WTC11 (cell line): ENCODE results near the gene STXBP6. TPM values are rescaled to one million over a fixed set of nuclear protein-coding genes. Genes with fewer than 3 reads are reported as not detected.

Experiments used
- ATAC-seq: fragments of 200-7000 bp; cut with Tn5 transposase; 2 replicates; pipeline ENCODE4 v1.10.0; 2021; ENCODE audit warnings: mild to moderate bottlenecking, moderate library complexity
- CTCF ChIA-PET: fragments of 300-600 bp; sonication (Branson Sonifier 250); formaldehyde crosslinking; loops from one replicate; lab custom pipeline; 2021; ENCODE audit warnings: antibody characterized with exemption; lab: Charles Lee
- POLR2A ChIA-PET: fragments of 350-600 bp; sonication (Branson Sonifier 250); formaldehyde crosslinking; loops from one replicate; lab custom pipeline; 2021; ENCODE audit warnings: antibody characterized with exemption; lab: Charles Lee
- DNase-seq: peaks from one replicate; pipeline ENCODE4 v3.0.0; 2021; ENCODE audit warnings: low spot score
- H3K27ac Mint-ChIP-seq: 2 replicates; pipeline ENCODE4 v1.8.0; 2021; ENCODE audit warnings: mixed read lengths
- H3K27me3 Mint-ChIP-seq: 2 replicates; pipeline ENCODE4 v1.8.0; 2021; ENCODE audit warnings: low read depth, mild to moderate bottlenecking, moderate library complexity, mixed read lengths
- H3K36me3 Mint-ChIP-seq: 2 replicates; pipeline ENCODE4 v1.8.0; 2021; ENCODE audit warnings: mixed read lengths
- H3K4me1 Mint-ChIP-seq: 2 replicates; pipeline ENCODE4 v1.8.0; 2022; ENCODE audit warnings: mixed read lengths
- H3K4me3 Mint-ChIP-seq: 2 replicates; pipeline ENCODE4 v1.8.0; 2021; ENCODE audit warnings: mild to moderate bottlenecking, moderate library complexity, mixed read lengths
- H3K9me3 Mint-ChIP-seq: 2 replicates; pipeline ENCODE4 v1.8.0; 2021; ENCODE audit warnings: mixed read lengths
- EMX1 ChIP-seq: fragments of 250-450 bp; sonication (Bioruptor Pico); IDR thresholded peaks from 2 replicates; pipeline ENCODE4 v1.8.0; 2021; ENCODE audit warnings: mild to moderate bottlenecking
- ESRRA ChIP-seq: sonication (generic); formaldehyde crosslinking; IDR thresholded peaks from 2 replicates; pipeline ENCODE4 v1.8.1; 2022; ENCODE audit warnings: mild to moderate bottlenecking, missing genetic modification reagents, borderline replicate concordance
- FOXJ3 ChIP-seq: sonication (generic); formaldehyde crosslinking; IDR thresholded peaks from 2 replicates; pipeline ENCODE4 v1.9.0; 2021; ENCODE audit warnings: missing genetic modification reagents, mild to moderate bottlenecking, borderline replicate concordance
- GTF2I ChIP-seq: fragments of 250-450 bp; sonication (Bioruptor Pico); conservative IDR thresholded peaks from 2 replicates; pipeline ENCODE4 v1.4.0; 2021; ENCODE audit warnings: mild to moderate bottlenecking
- IRF2 ChIP-seq: sonication (generic); formaldehyde crosslinking; IDR thresholded peaks from 2 replicates; pipeline ENCODE4 v1.8.0; 2022; ENCODE audit warnings: low read depth, missing genetic modification reagents, borderline replicate concordance
- MAX ChIP-seq: sonication (generic); formaldehyde crosslinking; IDR thresholded peaks from 2 replicates; pipeline ENCODE4 v1.8.0; 2022; ENCODE audit warnings: mild to moderate bottlenecking, missing genetic modification reagents
- OVOL2 ChIP-seq: fragments of 250-450 bp; sonication (Bioruptor Pico); IDR thresholded peaks from 2 replicates; pipeline ENCODE4 v1.9.0; 2021; ENCODE audit warnings: mild to moderate bottlenecking, borderline replicate concordance
- PRDM15 ChIP-seq: sonication (generic); formaldehyde crosslinking; IDR thresholded peaks from 2 replicates; pipeline ENCODE4 v1.8.0; 2022; ENCODE audit warnings: missing genetic modification reagents
- RELA ChIP-seq: sonication (generic); formaldehyde crosslinking; IDR thresholded peaks from 2 replicates; pipeline ENCODE4 v1.8.1; 2022; ENCODE audit warnings: missing genetic modification reagents, mild to moderate bottlenecking, borderline replicate concordance
- USF1 ChIP-seq: sonication (generic); formaldehyde crosslinking; IDR thresholded peaks from 2 replicates; pipeline ENCODE4 v1.8.0; 2022; ENCODE audit warnings: mild to moderate bottlenecking, missing genetic modification reagents
- ZBTB21 ChIP-seq: sonication (generic); formaldehyde crosslinking; IDR thresholded peaks from 2 replicates; pipeline ENCODE4 v1.8.1; 2023; ENCODE audit warnings: mild to moderate bottlenecking, missing genetic modification reagents, borderline replicate concordance
- ZNF263 ChIP-seq: sonication (generic); formaldehyde crosslinking; IDR thresholded peaks from 2 replicates; pipeline ENCODE4 v1.8.1; 2022; ENCODE audit warnings: low read depth, mild to moderate bottlenecking, moderate library complexity, missing genetic modification reagents
- ZNF416 ChIP-seq: fragments of 250-450 bp; sonication (Bioruptor Pico); IDR thresholded peaks from 2 replicates; pipeline ENCODE4 v1.9.0; 2021; ENCODE audit warnings: mild to moderate bottlenecking, inconsistent platforms
- total RNA-seq: library from RNA; stranded (reverse); gene quantifications from 3 replicates; pipeline ENCODE4 v1.2.3, GENCODE V29; 2021
- TF ChIP-seq, protein P1 (sequence below): sonication (generic); formaldehyde crosslinking; IDR thresholded peaks from 2 replicates; pipeline ENCODE4 v1.8.0; 2023; ENCODE audit warnings: missing genetic modification reagents, mild to moderate bottlenecking, borderline replicate concordance
- TF ChIP-seq, protein P2 (sequence below): fragments of 250-450 bp; sonication (Bioruptor Pico); IDR thresholded peaks from 2 replicates; pipeline ENCODE4 v2.1.2; 2022; ENCODE audit warnings: mild to moderate bottlenecking, moderate library complexity
- TF ChIP-seq, protein P3 (sequence below): sonication (generic); formaldehyde crosslinking; IDR thresholded peaks from 2 replicates; pipeline ENCODE4 v1.8.1; 2022; ENCODE audit warnings: low read depth, missing genetic modification reagents, borderline replicate concordance
- TF ChIP-seq, protein P4 (sequence below): fragments of 250-450 bp; sonication (Bioruptor Pico); IDR thresholded peaks from 2 replicates; pipeline ENCODE4 v1.9.0; 2021; ENCODE audit warnings: mild to moderate bottlenecking

Gene STXBP6
- total RNA-seq, 1 experiment from 2014 or later = 4.2 TPM

DNA sequence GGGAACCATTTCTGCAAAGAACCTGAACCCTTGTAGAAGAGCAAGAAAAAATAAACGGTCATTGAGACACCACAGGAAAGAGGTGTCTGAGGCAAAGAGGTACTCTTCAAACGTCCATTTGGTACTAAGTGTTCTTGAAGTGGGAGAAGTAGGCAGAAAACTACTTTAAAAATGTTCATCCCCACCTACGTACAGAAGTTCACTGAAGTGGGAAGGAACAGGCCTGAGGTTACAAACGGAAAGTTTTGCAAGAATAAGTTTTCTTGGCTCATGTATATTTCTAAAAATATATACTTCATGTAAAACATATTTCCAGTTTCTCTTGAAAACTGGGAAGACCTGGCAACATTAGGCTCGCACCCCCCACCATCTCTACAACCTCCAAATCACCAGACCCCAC lies 61.2 kb downstream of the STXBP6 start (continued):
- TF ChIP-seq, protein P1, sequence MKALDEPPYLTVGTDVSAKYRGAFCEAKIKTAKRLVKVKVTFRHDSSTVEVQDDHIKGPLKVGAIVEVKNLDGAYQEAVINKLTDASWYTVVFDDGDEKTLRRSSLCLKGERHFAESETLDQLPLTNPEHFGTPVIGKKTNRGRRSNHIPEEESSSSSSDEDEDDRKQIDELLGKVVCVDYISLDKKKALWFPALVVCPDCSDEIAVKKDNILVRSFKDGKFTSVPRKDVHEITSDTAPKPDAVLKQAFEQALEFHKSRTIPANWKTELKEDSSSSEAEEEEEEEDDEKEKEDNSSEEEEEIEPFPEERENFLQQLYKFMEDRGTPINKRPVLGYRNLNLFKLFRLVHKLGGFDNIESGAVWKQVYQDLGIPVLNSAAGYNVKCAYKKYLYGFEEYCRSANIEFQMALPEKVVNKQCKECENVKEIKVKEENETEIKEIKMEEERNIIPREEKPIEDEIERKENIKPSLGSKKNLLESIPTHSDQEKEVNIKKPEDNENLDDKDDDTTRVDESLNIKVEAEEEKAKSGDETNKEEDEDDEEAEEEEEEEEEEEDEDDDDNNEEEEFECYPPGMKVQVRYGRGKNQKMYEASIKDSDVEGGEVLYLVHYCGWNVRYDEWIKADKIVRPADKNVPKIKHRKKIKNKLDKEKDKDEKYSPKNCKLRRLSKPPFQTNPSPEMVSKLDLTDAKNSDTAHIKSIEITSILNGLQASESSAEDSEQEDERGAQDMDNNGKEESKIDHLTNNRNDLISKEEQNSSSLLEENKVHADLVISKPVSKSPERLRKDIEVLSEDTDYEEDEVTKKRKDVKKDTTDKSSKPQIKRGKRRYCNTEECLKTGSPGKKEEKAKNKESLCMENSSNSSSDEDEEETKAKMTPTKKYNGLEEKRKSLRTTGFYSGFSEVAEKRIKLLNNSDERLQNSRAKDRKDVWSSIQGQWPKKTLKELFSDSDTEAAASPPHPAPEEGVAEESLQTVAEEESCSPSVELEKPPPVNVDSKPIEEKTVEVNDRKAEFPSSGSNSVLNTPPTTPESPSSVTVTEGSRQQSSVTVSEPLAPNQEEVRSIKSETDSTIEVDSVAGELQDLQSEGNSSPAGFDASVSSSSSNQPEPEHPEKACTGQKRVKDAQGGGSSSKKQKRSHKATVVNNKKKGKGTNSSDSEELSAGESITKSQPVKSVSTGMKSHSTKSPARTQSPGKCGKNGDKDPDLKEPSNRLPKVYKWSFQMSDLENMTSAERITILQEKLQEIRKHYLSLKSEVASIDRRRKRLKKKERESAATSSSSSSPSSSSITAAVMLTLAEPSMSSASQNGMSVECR (CRISPR knock-in tag) = no peak
- no peak for TF ChIP-seq MAX (CRISPR knock-in tag)
- no peak for TF ChIP-seq ZBTB21 (CRISPR knock-in tag)
- TF ChIP-seq, protein P2, sequence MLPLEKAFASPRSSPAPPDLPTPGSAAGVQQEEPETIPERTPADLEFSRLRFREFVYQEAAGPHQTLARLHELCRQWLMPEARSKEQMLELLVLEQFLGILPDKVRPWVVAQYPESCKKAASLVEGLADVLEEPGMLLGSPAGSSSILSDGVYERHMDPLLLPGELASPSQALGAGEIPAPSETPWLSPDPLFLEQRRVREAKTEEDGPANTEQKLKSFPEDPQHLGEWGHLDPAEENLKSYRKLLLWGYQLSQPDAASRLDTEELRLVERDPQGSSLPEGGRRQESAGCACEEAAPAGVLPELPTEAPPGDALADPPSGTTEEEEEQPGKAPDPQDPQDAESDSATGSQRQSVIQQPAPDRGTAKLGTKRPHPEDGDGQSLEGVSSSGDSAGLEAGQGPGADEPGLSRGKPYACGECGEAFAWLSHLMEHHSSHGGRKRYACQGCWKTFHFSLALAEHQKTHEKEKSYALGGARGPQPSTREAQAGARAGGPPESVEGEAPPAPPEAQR (CRISPR knock-in tag) = no peak
- TF ChIP-seq RELA (CRISPR knock-in tag) = no peak
- no peak for TF ChIP-seq ESRRA (CRISPR knock-in tag)

GRCh38 chr14:24986206-24986893 lies 63.6 kb downstream of the STXBP6 start:
- no peaks in the 10 kb centered on the region for H3K36me3 Mint-ChIP-seq
- ChIA-PET CTCF (no interaction called here), POLR2A (interaction anchor here (0.6 kb wide), 1 partner anchor 14 kb away, joined by 4 read pairs; no protein-coding TSS in a partner anchor)
- H3K27ac Mint-ChIP-seq = no peak overlapping the region
- DNase-seq (no peak), ATAC-seq (no peak)
- H3K4me1 Mint-ChIP-seq = no peaks in the 10 kb centered on the region
- peaks cover 5% of the 10 kb centered on the region for H3K9me3 Mint-ChIP-seq
- H3K27me3 Mint-ChIP-seq = no peaks in the 10 kb centered on the region
- H3K4me3 Mint-ChIP-seq = no peak overlapping the region
- TF ChIP-seq, protein P3, sequence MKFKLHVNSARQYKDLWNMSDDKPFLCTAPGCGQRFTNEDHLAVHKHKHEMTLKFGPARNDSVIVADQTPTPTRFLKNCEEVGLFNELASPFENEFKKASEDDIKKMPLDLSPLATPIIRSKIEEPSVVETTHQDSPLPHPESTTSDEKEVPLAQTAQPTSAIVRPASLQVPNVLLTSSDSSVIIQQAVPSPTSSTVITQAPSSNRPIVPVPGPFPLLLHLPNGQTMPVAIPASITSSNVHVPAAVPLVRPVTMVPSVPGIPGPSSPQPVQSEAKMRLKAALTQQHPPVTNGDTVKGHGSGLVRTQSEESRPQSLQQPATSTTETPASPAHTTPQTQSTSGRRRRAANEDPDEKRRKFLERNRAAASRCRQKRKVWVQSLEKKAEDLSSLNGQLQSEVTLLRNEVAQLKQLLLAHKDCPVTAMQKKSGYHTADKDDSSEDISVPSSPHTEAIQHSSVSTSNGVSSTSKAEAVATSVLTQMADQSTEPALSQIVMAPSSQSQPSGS (CRISPR knock-in tag) = no peak
- TF ChIP-seq GTF2I (CRISPR knock-in tag) = no peak
- no peak for TF ChIP-seq ESRRA (CRISPR knock-in tag)
- TF ChIP-seq ZBTB21 (CRISPR knock-in tag) = no peak
- no peak for TF ChIP-seq ZNF416 (CRISPR knock-in tag)
- no peak for TF ChIP-seq ZNF263 (CRISPR knock-in tag)
- TF ChIP-seq, protein P1 (CRISPR knock-in tag) = no peak
- TF ChIP-seq OVOL2 (CRISPR knock-in tag) = no peak
- no peak for TF ChIP-seq EMX1 (CRISPR knock-in tag)
- no peak for TF ChIP-seq FOXJ3
- TF ChIP-seq PRDM15 (CRISPR knock-in tag) = no peak
- no peak for TF ChIP-seq IRF2
- no peak for TF ChIP-seq USF1
- TF ChIP-seq, protein P4, sequence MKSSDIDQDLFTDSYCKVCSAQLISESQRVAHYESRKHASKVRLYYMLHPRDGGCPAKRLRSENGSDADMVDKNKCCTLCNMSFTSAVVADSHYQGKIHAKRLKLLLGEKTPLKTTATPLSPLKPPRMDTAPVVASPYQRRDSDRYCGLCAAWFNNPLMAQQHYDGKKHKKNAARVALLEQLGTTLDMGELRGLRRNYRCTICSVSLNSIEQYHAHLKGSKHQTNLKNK (CRISPR knock-in tag) = no peak
